ENCODE results near the gene DGKK.
"Not testable (repeated sequence)": the region's sequence is repeated elsewhere in the genome, so short reads cannot be mapped to it uniquely, and the experiment has no call there.

DGKK gene

DNA sequence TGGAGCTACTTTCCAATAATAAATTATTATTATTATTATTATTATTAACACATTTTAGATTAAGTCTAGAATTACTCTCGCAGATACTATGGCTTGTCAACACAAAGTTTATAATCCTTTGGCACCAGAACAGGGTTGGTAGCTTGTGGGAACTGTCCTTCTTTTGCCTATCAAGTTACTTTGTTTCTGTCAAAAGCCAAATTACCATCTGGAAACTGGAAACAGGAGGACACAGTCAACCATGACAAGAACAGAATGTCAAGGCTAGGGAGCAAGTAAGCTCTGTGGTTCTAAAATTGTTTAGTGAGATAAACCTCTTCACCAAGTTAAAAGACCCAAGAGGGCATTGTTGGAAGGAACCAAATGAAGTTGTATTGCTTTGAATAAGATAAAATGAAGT, 42.5 kb downstream of the DGKK start:
- no peak for DNase-seq (ENCODE audit: low read depth in 2 of 2)

GRCh38 chrX:50407976-50408375, 62.6 kb downstream of the DGKK start:
- DNase-seq (ENCODE audit: low read depth in 2 of 2) = no peak

DNA sequence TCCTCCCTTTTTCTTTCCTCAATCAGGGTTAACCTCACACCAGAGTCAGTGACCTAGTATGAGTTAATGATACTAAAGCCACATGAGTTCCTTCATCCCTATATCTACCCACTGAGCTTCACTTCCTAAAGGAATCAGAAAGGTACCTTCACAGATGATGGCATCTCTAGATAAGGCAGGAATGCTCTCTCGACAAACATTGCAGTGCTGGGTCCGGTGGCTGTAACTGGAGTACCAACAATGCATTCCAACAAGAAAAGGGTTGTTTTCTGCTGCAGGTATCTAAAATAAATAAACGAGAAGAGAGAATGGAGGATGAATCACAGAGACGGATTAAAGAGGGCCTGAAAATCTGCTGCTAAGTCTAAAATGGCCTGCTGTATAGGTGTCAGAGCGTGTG, 66.7 kb downstream of the DGKK start:
- no peak for DNase-seq (ENCODE audit: low read depth in 2 of 2)

- DNase-seq (ENCODE audit: low read depth in 2 of 2) = no peak
Observed at GRCh38 chrX:50402886-50403285, 67.7 kb downstream of the DGKK start.

- DNase-seq (ENCODE audit: low read depth in 2 of 2) = no peak
Observed at GRCh38 chrX:50393902-50394301, 76.7 kb downstream of the DGKK start.

DNA sequence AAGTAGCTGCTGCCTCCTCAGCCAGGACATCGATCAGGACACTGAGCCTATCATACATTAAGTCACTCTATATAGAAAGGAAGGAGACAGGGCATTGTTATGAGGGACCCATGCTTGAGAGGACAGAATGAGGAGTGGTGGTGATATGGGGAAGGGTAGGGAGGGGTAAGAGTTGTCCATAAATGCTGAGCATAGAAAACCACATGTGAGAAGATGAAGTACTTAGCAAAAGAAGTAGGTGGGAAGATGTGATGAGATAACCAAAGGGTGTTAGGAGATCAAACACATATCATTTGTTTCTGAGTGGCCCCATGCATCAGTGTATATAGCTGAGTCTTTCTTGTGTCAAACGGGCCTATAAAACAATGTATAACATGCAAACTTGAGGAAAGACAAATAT, 84.1 kb downstream of the DGKK start:
- no peak for DNase-seq (ENCODE audit: low read depth in 2 of 2)

- no peak for DNase-seq (ENCODE audit: low read depth in 2 of 2)
Observed at GRCh38 chrX:50381729-50382415, 88.8 kb downstream of the DGKK start.

- DNase-seq (ENCODE audit: low read depth in 2 of 2) = no peak
Observed at GRCh38 chrX:50375481-50376267, 95.0 kb downstream of the DGKK start.

- no peak for DNase-seq (ENCODE audit: low read depth in 2 of 2)
Observed at GRCh38 chrX:50372966-50373365, 97.7 kb downstream of the DGKK start.

- DNase-seq (ENCODE audit: low read depth in 2 of 2) = no peak
Observed at GRCh38 chrX:50343917-50344316, 126.7 kb downstream of the DGKK start.

- no peak for DNase-seq (ENCODE audit: low read depth in 2 of 2)
Observed at GRCh38 chrX:50333308-50333707, 137.3 kb downstream of the DGKK start.

- not testable (repeated sequence) for DNase-seq (ENCODE audit: low read depth in 2 of 2)
Observed at GRCh38 chrX:50332668-50333067, 138.0 kb downstream of the DGKK start.

DNA sequence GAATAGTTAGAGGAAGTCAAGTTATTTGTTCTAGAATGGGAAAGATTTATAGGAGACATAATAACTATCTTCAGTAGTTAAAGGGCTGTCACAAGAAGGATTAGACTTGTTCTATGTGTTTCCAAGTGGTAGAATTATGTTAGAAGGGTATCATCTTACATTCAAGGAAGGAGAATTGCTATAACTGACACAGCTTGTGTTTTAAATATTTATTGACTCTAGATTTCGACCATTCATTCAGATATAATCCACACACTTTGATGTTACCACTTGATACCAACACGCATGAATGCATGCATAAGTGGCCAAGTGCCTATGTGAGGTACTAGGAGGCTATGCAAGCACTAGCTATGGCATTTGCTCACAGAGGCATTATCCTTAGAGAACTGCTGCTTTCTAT, 143.4 kb downstream of the DGKK start:
- no peak for DNase-seq (ENCODE audit: low read depth in 2 of 2)

Data from stimulated activated CD4-positive, alpha-beta T cell treated with anti-CD3 and anti-CD28 coated beads, Interleukin-15, amount 100 ng/mL, for 48 hours (primary cell).